DLD1 (cell line): ENCODE data around the gene DGKZ.
"Not testable (repeated sequence)": the region's sequence is repeated elsewhere in the genome, so short reads cannot be mapped to it uniquely, and the experiment has no call there.

ENCODE experiments used
- in situ Hi-C: cut with HindIII; loops from 2 replicates; pipeline ENCODE4 v1.10.0; 2017; ENCODE audit warnings: low sequenced_read_pairs

DGKZ gene

DNA sequence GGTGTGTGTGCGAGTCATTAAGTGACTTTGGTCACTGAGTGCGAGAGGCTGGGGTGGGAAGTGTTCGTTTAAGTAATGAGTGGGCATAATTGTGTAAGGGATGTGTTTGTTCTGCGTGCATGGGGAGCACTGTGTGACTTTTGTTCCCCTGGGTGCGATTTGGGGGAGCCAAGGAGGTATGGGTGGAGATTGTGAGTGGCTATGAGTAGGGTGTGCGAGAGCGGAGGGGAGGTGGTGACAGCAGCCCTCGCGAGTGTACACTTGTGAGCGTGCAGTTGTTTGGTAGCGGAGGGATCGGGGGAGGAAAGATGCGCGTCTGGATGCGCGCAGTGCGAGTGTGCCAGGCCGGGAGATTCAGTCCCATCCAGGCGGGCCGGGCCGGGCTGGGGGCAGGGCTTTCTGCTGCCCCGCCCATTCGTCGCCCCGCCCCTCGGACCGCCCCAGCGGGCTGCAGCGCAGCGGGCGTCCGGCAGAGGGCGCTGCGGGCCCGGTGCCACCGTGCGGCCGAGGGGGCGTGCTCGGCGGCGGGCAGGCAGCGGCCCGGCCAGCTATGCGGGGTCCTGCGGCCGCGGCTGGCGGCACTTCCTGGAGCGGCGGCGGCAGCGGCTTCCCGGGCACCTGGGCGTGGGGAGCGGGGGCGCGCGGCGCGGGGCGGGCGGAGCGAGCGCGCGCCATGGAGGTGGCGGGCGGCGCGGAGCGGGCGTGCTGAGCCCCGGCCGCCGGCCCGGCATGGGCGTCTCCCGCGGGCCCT is at the start of gene DGKZ:
Gene DGKZ (plus strand): TSS at position 578 of the 751 bp plus-strand sequence. CDS start 197 bp downstream, outside the sequence.
- in situ Hi-C loops: no loop called here

GRCh38 chr11:46298699-46299433 is 48.4 kb upstream of the DGKZ start:
- in situ Hi-C loops: no loop called here

DNA sequence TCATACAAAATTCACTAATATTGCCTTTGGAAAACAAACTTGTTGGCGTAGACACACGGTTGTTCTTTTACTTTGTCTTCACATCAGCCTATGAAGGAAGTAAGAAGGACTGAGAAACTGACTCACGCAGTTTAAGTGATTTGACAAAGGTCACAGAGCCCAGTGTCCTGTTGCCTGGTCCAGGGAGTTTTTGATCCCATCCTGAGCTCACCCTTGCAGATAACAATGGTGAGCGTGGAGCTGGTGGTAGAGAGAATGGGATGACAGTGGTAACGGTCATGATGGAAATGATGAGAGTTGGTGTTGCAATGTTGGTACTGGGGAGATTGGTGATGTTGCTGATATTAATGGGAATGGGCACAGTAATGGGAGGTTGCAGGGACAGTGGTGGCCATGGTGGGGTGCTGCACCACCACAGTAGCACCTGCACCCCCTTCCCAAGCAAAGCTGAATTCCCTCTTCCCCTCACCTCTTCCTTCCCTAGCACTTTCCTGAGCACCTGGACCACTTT is 47.8 kb upstream of the DGKZ start:
- in situ Hi-C loops: no loop called here

DNA sequence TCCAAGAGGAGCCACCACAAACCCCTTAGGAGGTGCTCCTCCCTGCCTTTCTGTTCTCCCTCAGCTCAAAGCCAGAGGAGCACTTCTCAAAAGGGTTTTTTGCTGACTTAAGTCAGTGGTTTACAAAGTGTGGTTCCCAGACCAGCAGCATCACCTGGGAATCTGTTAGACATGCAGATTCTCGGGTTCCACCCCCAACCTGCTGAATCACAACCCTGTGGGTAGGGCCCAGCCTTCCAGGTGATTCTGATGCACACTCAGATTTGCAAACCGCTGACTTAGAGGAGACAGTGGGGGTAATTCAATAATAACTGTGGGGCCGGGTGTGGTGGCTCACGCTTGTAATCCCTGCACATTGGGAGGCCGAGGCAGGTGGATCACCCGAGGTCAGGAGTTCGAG is 47.0 kb upstream of the DGKZ start:
- in situ Hi-C loops: no loop called here

GRCh38 chr11:46302866-46303265 is 44.4 kb upstream of the DGKZ start:
- in situ Hi-C loops: no loop called here

GRCh38 chr11:46304036-46304435 is 43.2 kb upstream of the DGKZ start:
- in situ Hi-C loops: not testable (repeated sequence)

DNA sequence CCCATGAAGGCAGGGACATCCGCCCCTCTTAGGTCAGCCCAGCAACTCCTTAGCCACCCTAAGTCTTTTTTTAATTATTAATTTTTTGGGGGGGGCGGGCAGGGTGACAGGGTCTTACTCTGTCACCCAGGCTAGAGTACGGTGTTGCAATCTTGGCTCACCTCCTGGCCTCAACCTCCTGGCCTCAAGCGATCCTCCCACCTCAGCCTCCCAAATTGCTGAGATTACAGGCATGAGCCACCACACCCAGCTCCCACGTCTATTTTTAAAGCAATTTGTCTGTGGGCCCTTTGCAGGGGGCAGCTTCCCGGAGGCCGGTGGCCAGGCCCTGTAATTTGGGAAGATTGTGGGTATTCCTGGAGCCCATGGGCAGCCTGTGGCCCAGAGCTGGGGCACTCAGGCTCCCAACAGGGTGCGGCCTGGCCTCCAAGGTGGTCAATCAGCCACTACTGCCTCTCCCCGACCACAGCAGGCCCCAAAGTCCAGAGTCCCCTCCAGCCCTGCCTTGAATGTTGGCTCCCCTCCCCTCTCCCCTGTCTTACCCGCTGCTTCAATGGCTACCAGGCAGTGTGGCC is 42.6 kb upstream of the DGKZ start:
- in situ Hi-C loops: no loop called here

DNA sequence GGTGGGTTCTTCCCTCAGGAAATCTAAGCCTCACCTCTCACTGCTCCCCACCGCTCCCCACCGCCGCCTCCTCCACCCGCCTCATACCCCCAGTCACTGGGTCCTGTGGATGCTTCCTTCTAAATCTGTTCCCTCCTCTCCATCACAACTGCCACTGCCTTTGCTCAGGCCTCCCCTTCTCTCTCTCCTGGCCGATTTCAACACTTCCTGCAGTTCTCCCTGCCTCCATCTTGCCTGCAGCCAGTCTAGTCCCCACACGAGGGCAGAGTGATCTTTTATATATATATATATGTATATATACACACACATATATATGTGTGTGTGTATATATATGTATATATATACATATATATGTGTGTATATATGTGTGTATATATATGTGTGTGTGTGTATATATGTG is 42.0 kb upstream of the DGKZ start:
- in situ Hi-C loops: no loop called here

DNA sequence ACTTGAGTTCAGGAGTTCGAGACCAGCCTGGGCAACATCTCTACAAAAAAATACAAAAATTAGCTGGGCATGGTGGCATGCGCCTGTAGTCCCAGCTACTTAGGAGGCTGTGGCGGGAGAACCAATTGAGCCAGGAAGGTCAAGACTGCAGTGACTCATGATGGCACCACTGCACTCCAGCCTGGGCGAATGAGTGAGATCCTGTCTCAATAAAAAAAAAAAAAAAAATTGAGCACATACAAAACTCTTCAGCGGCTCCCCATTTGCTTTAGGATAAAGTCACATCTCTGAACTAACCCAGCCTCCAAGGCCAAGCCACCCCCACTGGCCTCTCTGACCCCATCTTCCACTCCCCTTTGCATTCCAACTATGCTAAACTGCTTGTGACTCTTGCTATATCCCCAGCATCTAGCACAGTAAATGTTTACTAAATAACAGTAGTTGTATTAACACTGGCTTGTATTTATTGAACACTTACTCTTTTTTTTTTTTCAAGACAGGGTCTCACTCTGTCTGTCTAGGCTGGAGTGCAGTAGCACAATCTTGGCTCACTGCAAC is 40.9 kb upstream of the DGKZ start:
- in situ Hi-C loops: no loop called here

DNA sequence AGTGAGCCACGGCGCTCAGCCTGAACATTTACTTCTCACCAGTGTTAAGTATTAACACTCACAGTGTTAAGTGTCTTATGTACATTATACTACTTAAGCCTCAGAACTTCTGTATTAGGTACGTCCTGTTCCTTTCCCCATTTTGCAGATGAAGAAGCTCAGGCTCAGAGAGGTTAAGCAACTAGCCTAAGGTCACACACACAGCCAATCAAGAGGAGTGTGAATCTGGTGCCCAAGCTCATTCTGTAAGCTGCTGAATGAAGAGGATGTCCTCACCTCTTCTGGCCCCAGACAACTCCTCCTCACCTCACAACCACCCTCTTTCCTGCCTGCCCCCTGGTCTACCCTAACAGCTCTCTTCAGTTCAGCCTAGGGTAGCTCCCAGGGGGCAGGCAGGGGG is 39.9 kb upstream of the DGKZ start:
- in situ Hi-C loops: no loop called here

DNA sequence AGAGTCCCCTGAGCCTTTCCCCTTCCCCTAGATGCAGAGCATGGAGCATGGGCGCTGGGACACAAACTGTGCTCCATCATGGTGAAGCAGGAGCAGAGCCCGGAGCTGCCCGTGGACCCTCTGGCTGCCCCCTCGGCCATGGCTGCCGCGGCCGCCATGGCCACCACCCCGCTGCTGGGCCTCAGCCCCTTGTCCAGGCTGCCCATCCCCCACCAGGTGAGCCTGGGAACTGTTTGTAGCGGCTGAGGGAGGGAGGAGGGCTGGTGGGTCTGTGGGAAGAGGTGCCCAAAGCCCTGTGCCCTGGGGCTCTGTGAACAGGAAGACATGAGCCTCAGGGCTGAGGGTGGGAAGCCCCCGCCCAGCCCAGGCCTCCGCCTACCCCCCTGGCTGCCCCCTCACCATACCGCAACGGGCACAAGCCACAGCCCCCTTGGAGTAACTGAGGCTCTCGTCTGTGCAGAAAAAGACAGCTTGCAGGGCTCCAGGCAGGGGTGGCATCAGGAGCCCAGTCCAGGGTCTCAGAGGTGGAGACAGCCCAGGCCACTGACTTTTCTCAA is 39.4 kb upstream of the DGKZ start:
- in situ Hi-C loops: no loop called here

GRCh38 chr11:46308631-46309419 is 38.4 kb upstream of the DGKZ start:
- in situ Hi-C loops: no loop called here

DNA sequence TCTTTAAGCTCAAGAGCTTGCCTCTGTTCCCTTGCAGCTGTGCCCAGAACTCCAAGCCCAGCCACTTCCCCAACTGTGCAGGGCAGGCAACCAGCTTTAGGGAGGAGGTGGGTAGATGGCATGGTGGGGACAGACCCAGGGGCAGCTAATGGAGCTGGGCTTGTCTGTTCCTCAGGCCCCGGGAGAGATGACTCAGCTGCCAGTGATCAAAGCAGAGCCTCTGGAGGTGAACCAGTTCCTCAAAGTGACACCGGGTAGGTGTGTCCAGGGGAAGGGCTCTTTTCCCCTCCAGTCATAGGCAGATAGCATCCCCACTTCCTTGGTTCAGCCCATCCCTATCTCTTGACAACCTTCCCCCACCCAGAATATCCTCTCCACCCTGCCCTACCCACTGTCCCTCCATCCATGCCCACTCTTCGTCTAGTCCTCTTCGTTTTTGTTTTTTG is 37.4 kb upstream of the DGKZ start:
- in situ Hi-C loops: no loop called here

DNA sequence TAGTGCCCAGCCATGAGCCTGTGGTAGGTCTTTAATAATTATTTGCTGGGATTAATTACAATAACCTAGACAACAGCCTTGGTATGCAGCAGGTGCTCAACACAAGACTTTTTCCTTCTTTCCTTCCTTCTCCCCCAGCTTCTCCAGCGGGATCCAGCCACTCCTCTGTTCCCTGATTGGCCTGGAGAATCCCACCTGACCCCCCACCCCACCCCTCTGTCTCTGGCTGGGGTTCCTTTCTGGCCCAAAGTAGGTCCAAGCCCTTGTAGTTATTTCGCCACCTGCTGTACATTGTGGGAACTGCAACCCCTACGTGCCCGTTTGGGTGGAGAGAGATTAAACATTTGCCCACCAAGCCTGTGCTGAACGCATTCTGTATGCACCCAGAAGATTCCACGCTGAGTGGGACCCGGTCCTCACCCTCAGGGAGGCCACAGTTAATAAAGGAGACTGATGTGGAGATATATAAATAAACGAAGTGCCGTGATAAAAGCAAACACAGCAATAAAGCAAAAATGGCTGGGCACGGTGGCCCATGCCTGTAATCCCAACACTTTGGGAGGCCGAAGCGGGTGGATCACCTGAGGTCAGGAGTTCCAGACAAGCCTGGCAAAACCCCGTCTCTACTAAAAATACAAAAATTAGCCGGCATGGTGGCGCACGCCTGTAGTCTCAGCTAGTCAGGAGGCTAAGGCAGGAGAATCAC is 32.1 kb upstream of the DGKZ start:
- in situ Hi-C loops: no loop called here

DNA sequence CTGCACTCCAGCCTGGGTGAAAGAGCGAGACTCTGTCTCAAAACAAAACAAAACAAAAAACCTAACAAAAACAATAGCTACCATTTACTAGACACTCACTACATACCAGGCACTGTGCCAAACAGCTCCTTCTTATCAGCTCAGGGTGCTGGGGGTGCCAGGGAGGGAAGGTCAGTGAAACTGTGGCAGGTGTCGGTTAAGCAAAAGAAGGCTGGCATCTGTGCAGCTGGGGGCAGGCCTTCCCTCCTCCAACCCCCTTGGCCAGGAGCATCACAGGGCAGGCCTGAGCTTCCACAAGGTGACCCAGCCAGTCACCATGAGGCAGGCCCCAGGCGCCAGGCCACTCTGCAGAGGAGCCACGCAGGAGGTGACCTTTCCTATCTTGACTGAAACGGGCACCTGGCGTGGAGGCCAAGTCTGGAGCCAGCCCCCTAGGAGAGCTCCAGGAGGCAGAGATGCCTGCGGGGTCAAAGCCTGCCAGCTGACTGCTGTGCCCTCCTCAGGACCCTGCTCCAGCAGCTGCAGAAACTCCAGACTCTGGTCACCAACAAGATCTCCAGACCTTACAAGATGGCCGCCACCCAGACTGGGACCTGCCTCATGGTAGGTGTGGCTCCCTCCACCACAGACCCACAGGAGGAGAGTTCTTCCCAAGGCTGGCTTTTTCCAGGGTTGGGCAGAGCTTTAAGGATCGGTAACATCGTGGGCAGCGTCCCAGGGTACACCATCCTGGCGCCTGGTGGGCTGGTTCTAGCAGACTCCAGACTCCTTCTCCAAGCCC is 31.3 kb upstream of the DGKZ start:
- in situ Hi-C loops: no loop called here

- in situ Hi-C loops: no loop called here
Observed at GRCh38 chr11:46319074-46319453, 28.2 kb upstream of the DGKZ start.

DNA sequence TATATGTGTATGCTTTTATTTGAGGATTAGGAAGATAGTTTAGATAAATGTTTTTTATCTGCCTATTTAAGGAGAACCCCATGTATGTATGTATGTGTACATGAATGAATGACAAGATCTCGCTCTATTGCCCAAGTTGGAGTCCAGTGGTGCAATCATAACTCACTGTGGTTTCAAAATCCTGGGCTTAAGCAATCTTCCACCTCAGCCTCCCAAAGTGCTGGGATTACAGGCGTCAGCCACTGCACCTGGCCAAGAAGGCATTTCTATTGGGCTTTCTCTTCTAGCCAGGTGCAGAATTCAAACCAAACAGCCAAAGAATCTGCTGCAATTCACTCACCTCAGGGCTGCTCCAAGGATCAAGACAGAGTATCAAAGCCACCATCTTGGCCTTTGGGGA is 25.5 kb upstream of the DGKZ start:
- in situ Hi-C loops: no loop called here

DNA sequence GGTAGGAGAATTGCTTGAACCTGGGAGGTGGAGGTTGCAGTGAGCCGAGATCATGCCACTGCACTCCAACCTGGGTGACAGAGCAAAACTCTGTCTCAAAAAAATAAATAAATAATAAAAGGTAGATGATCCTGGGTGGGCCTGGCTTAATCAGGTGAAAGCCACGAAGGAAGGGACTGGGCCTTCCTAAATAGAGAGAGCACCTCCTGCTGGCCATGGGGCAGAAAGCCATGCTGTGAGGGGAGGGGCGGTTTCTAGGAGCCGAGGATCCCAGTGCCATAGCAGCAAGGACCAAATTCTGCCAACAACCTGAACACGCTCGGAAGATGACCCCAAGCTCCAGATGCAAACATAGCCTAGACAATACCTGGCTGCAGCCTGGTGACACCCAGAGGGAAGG is 24.5 kb upstream of the DGKZ start:
- in situ Hi-C loops: no loop called here

- in situ Hi-C loops: no loop called here
Observed at GRCh38 chr11:46326813-46327416, 20.3 kb upstream of the DGKZ start.
